ENCODE data around the gene ZFAND3.
A peak's percentile ranks its signal among the peaks of the same experiment; 100 is the strongest.
"Not testable (repeated sequence)": the region's sequence is repeated elsewhere in the genome, so short reads cannot be mapped to it uniquely, and the experiment has no call there.

Gene ZFAND3

GRCh38 chr6:37940074-37940847 lies 120.7 kb downstream of the ZFAND3 start:
- peak; percentile 32 for DNase-seq

GRCh38 chr6:37941871-37942270 lies 122.3 kb downstream of the ZFAND3 start:
- DNase-seq = no peak

- no peak for DNase-seq
These were observed 123.3 kb downstream of the ZFAND3 start for GRCh38 chr6:37942606-37943376.

GRCh38 chr6:37943436-37944058 lies 124.0 kb downstream of the ZFAND3 start:
- no peak for DNase-seq

- no peak for DNase-seq
These were observed 126.5 kb downstream of the ZFAND3 start for GRCh38 chr6:37946057-37946456.

GRCh38 chr6:37947468-37947867 lies 127.9 kb downstream of the ZFAND3 start:
- peak; percentile 45 for DNase-seq

- DNase-seq = not testable (repeated sequence)
These were observed 129.1 kb downstream of the ZFAND3 start for GRCh38 chr6:37948584-37948983.

- DNase-seq = peak; percentile 82
These were observed 132.5 kb downstream of the ZFAND3 start for GRCh38 chr6:37952027-37952426.

- DNase-seq = no peak
These were observed 135.3 kb downstream of the ZFAND3 start for GRCh38 chr6:37954791-37955190.

GRCh38 chr6:37956711-37957275 lies 137.3 kb downstream of the ZFAND3 start:
- peak; percentile 58 for DNase-seq

- no peak for DNase-seq
These were observed 139.5 kb downstream of the ZFAND3 start for GRCh38 chr6:37959061-37959460.

GRCh38 chr6:37960139-37960935 lies 140.8 kb downstream of the ZFAND3 start:
- no peak for DNase-seq

GRCh38 chr6:37962481-37963080 lies 143.1 kb downstream of the ZFAND3 start:
- DNase-seq = not testable (repeated sequence)

- peak; percentile 30 for DNase-seq
These were observed 146.6 kb downstream of the ZFAND3 start for GRCh38 chr6:37965964-37966676.

- DNase-seq = no peak
These were observed 147.3 kb downstream of the ZFAND3 start for GRCh38 chr6:37966801-37967200.

- peak; percentile 41 for DNase-seq
These were observed 148.1 kb downstream of the ZFAND3 start for GRCh38 chr6:37967651-37968050.

GRCh38 chr6:37971266-37971665 lies 151.7 kb downstream of the ZFAND3 start:
- no peak for DNase-seq

GRCh38 chr6:37971711-37972390 lies 152.3 kb downstream of the ZFAND3 start:
- DNase-seq = no peak

- DNase-seq = no peak
These were observed 153.6 kb downstream of the ZFAND3 start for GRCh38 chr6:37972994-37973757.

- no peak for DNase-seq
These were observed 154.9 kb downstream of the ZFAND3 start for GRCh38 chr6:37974381-37974780.
